ENCODE measurements around the gene ERI3. TPM values are rescaled to one million over a fixed set of nuclear protein-coding genes. Genes with fewer than 3 reads are reported as not detected.

ERI3 gene
- total RNA-seq, 2 donors from 2014 or later: 71.9 to 92.1 TPM

DNA sequence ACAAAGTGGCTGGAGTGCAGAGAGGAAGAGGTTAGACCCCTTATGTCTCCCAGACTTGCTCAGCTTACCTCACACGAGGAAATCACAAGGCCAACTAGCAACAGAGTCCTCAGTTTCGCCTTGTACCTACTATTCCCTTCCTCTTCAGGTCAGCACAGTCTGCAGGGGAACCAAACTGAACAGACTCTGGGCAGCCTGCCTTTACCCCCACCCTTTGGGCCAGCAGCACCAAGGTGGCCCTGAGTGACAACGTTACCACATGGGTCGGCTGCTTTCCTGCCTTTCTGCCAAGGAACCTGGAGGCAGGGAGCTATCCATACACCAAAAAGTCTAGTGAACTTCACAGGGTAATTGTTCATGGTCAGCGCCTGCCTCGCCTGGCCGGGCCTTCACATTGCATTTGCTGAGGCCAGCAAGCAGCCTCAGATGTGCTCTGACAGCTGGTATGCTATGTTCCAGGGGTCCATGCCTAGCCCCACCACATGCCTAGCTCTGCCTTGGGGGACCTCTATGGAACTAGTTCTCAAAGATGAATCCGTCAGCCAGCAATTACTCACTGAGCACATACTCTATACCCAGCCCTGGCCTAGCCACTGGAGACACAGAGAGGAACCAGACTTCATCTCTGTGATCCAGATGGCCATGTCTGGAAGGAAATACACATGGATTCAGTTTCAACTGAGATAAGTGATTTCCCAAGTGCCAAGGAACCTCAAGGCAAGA is 72.2 kb downstream of the ERI3 start:
- H3K4me3 Mint-ChIP-seq: no peak overlapping the region
- H3K4me1 Mint-ChIP-seq: peaks cover 16% of the 10 kb centered on the region
- no peak overlapping the region for H3K27ac Mint-ChIP-seq

DNA sequence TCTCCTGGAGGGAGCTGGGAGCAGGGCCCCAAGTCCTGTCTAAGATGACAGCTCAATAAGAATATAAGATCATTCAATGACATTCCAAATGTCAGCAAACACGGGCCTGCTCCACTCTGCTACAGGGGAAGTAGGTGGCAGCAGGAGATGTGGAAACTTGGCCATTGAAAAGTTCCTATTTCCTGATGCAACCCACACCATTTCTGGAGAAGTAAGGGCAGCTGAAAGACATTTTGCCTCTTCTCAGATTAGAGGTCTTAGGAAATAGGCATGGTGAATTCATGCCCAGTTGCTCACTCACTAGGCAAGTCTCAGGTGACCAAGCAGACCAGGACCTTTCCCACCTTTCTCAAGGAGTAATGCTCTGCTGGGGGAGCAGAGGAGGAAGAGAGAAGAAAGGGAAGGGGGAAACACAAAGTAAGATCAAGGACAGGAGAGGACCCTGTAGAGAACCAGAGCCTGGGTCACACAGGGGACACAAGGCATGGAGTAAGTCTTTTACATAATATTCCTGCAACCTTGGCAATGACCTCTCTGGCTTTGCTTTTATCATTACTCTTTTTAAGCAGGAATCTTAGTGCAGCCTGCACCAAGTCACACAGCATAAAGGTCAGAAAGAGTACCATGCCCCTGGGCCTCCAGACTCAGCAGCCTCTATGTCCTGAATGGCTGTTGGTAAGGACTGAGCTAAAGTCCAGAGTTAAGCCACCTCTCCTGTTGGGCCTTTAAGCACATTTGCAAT is 72.9 kb downstream of the ERI3 start:
- H3K36me3 Mint-ChIP-seq (ENCODE audit: low read depth): peaks cover 21% of the 10 kb centered on the region
- TF ChIP-seq, protein P1, sequence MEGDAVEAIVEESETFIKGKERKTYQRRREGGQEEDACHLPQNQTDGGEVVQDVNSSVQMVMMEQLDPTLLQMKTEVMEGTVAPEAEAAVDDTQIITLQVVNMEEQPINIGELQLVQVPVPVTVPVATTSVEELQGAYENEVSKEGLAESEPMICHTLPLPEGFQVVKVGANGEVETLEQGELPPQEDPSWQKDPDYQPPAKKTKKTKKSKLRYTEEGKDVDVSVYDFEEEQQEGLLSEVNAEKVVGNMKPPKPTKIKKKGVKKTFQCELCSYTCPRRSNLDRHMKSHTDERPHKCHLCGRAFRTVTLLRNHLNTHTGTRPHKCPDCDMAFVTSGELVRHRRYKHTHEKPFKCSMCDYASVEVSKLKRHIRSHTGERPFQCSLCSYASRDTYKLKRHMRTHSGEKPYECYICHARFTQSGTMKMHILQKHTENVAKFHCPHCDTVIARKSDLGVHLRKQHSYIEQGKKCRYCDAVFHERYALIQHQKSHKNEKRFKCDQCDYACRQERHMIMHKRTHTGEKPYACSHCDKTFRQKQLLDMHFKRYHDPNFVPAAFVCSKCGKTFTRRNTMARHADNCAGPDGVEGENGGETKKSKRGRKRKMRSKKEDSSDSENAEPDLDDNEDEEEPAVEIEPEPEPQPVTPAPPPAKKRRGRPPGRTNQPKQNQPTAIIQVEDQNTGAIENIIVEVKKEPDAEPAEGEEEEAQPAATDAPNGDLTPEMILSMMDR (conservative IDR thresholded peaks at IDR 0.05): no peak
- H3K27me3 ChIP-seq (ENCODE audit: control insufficient read depth, insufficient read depth, low read length, poor library complexity, severe bottlenecking): no peaks in the 10 kb centered on the region
- no peak for DNase-seq
- H3K36me3 ChIP-seq (ENCODE audit: control insufficient read depth, insufficient read depth, low read length): peaks cover 30% of the 10 kb centered on the region
- H3K4me1 Mint-ChIP-seq: peaks cover 16% of the 10 kb centered on the region
- 80 to 82% methylated on average over 1 of the region's 1 CpG for WGBS, 2 experiments (ENCODE audit: insufficient coverage in 1 of 2, insufficient read length in 1 of 2)
- H3K9me3 Mint-ChIP-seq: no peaks in the 10 kb centered on the region
- no peak overlapping the region for H3K27ac ChIP-seq (ENCODE audit: low read depth, low read length)
- no peaks in the 10 kb centered on the region for H3K9me3 ChIP-seq (ENCODE audit: control insufficient read depth, low read length)
- H3K4me3 ChIP-seq (ENCODE audit: low read length): no peak overlapping the region
- H3K27ac Mint-ChIP-seq: no peak overlapping the region
- H3K27me3 Mint-ChIP-seq (ENCODE audit: insufficient read depth): no peaks in the 10 kb centered on the region
- no peak overlapping the region for H3K9ac ChIP-seq (ENCODE audit: extremely low read depth, low read length, poor library complexity, severe bottlenecking)
- H3K4me1 ChIP-seq (ENCODE audit: control insufficient read depth, insufficient read depth, low read length): no peaks in the 10 kb centered on the region
- H3K4me3 Mint-ChIP-seq: no peak overlapping the region

More for the DNA sequence above, 72.2 kb downstream of the ERI3 start:
- Histone ChIP-seq H3K4me3 (ENCODE audit: low read length) (no peak overlapping the region), H3K9ac (ENCODE audit: extremely low read depth, low read length, poor library complexity, severe bottlenecking) (no peak overlapping the region), H3K27me3 (ENCODE audit: control insufficient read depth, insufficient read depth, low read length, poor library complexity, severe bottlenecking) (no peaks in the 10 kb centered on the region), H3K36me3 (ENCODE audit: control insufficient read depth, insufficient read depth, low read length) (peaks cover 36% of the 10 kb centered on the region), H3K4me1 (ENCODE audit: control insufficient read depth, insufficient read depth, low read length) (no peaks in the 10 kb centered on the region), H3K9me3 (ENCODE audit: control insufficient read depth, low read length) (no peaks in the 10 kb centered on the region), H3K27ac (ENCODE audit: low read depth, low read length) (no peak overlapping the region)
- DNase-seq: no peak
- 80 to 92% methylated on average over 3 to 8 of the region's 8 CpGs for WGBS, 2 experiments (ENCODE audit: insufficient coverage in 1 of 2, insufficient read length in 1 of 2)
- TF ChIP-seq, protein P1 (conservative IDR thresholded peaks at IDR 0.05): no peak
- H3K27me3 Mint-ChIP-seq (ENCODE audit: insufficient read depth): no peaks in the 10 kb centered on the region
- H3K36me3 Mint-ChIP-seq (ENCODE audit: low read depth): peaks cover 27% of the 10 kb centered on the region
- H3K9me3 Mint-ChIP-seq: no peaks in the 10 kb centered on the region

DNA sequence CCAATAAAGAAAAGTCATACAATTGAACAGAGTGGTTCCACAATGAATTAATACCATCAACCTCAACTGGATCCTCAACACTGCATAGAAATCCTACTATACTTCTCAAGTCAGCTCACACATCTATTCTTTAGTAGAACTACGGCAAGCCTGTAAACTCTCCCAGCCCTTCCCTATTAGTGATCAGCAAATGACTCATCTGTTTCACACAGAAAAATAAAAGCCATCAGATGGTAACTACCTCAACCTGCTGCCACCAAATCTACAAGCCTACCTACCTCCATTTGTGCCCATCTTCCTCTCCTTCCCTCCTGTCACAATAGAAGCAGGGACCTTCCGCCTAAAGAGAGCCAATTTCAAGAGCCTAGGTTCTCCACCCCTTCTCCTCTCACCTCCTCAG is 78.2 kb downstream of the ERI3 start:
- no peak overlapping the region for H3K9ac ChIP-seq (ENCODE audit: extremely low read depth, low read length, poor library complexity, severe bottlenecking)
- Mint-ChIP-seq H3K27me3 (ENCODE audit: insufficient read depth) (no peaks in the 10 kb centered on the region), H3K4me3 (no peak overlapping the region), H3K27ac (no peak overlapping the region), H3K9me3 (no peaks in the 10 kb centered on the region), H3K4me1 (peaks cover 4% of the 10 kb centered on the region), H3K36me3 (ENCODE audit: low read depth) (peaks cover 11% of the 10 kb centered on the region)
- WGBS, 2 experiments (ENCODE audit: insufficient coverage in 1 of 2, insufficient read length in 1 of 2): 96 to 100% methylated on average over 2 of the region's 2 CpGs
- H3K4me1 ChIP-seq (ENCODE audit: control insufficient read depth, insufficient read depth, low read length): peaks cover 3% of the 10 kb centered on the region
- no peak overlapping the region for H3K27ac ChIP-seq (ENCODE audit: low read depth, low read length)
- peaks cover 9% of the 10 kb centered on the region for H3K36me3 ChIP-seq (ENCODE audit: control insufficient read depth, insufficient read depth, low read length)
- no peaks in the 10 kb centered on the region for H3K9me3 ChIP-seq (ENCODE audit: control insufficient read depth, low read length)
- TF ChIP-seq, protein P1 (conservative IDR thresholded peaks at IDR 0.05): no peak
- no peaks in the 10 kb centered on the region for H3K27me3 ChIP-seq (ENCODE audit: control insufficient read depth, insufficient read depth, low read length, poor library complexity, severe bottlenecking)
- no peak for DNase-seq
- H3K4me3 ChIP-seq (ENCODE audit: low read length): no peak overlapping the region

All from endodermal cell (in vitro differentiated cells).